RPMI7951 (cell line): ENCODE measurements around the gene DNAJC3. TPM values are rescaled to one million over a fixed set of nuclear protein-coding genes. Genes with fewer than 3 reads are reported as not detected.
A peak's percentile ranks its signal among the peaks of the same experiment; 100 is the strongest.
"Not testable (repeated sequence)": the region's sequence is repeated elsewhere in the genome, so short reads cannot be mapped to it uniquely, and the experiment has no call there.

Experiments
- DNase-seq: peaks from one replicate; pipeline ENCODE4 v3.0.0-alpha.2; 2012; ENCODE audit warnings: low read depth
- total RNA-seq: library from RNA; depleted of rRNA; stranded (reverse); fragments of >200 nt; shearing (Covaris generic); gene quantifications from 2 replicates; pipeline ENCODE4 v1.2.3, GENCODE V29; 2014

DNAJC3 gene
- total RNA-seq, 1 experiment from 2014 or later = 30.0 TPM

DNA sequence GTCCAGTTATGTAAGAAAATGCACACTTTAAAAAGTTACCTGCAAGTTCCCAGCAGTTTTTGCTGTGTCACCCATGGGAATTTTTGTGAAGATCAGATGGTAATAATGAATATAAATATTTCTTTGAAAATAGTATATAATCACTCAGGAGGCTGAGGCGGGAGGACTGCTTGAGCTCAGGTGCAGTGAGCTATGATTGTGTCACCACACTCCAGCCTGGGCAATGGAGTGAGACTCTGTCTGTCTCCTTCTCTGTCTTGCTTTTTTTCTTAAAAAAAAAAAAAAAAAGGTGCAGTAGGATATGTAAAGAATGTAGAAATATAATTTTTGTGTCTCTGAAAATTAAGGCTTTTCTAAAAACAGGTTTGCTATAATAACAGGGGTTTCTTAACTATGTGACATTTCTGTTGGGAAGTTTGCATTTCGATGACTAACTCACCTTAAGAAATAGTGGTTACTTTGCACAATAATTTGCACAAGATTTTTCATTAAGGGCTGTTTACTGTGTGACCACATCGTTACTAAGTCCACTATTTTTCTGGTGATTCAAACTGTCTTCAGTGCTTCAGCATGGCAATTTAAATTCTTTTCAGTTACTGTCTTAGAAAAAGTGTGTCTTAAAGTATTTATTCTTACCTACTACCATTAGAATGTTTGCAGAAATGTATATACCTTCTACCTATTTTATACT lies 37.3 kb downstream of the DNAJC3 start:
- peak; percentile 41 for DNase-seq

DNA sequence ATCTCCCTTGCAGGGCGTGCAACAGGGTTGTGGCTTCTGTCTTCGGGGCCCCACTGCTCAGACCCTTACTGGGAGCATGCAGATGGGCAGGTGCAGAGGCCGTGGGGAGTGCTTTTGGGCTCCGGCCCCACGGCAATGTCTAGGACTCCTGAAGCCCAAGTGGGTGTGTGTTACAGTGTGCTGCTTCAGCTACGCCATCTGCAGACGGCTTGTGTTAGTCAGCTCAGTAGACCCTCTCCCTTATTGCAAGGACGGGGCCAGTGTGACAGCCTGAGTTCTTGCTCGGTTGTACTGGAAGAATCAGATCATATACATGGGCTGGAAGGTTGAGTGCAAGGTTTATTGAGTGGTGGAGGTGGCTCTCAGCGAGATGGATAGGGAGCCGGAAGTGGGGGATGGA lies 39.3 kb downstream of the DNAJC3 start:
- no peak for DNase-seq

DNA sequence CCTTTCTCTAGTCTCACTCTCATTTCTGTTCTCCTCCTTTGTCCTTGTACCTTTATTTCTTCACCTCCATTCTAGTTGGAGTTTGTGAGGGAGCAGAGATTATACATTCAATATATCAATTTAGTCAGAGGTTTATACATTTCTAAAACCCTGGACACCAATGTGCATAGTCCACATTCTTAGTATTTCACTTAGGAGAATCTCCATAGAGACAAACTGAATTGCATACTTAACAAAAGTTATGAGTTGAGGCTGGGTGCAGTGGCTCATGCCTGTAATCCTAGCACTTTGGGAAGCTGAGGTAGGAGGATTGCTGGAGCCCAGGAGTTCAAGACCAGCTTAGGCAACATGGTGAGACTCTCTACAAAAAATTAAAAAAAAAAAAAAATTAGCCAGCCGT lies 45.3 kb downstream of the DNAJC3 start:
- no peak for DNase-seq

DNA sequence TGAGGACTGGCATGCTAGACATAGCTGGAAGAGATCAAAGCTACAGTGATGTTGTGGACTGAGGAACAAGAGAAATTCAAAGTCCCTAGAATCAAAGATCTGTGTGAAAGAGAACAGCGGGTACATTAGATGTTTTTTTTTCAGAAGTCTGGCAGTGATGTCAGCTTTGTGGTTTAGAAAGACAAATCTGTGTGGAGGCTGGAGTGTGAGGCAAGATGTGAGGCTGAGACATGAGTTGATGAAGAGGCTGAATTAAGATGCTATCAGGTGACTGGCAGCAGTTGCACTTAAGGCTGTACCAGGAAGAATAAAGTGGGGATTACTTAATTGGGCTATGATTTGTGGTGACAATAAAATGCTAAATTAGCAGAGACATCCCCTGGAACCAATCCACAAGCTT lies 46.5 kb downstream of the DNAJC3 start:
- DNase-seq = no peak

DNA sequence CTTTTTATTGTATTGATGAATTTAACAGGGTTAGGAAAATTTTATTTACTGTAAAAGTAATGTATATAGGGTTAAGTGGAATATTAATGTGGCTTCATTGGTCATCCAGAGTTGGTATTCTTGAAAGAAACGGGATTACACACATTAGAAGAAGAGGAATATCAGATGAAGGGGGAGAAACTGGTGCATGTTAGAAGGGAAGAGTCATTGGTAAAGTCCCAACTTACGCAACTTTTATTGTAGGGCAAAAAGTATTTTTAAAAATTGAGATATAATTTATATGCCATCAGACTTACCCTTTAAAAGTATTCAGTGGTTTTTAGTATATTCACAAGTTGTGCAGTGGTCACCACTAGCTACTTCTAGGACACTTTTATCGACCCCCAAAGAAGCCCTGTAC lies 47.3 kb downstream of the DNAJC3 start:
- DNase-seq = no peak

DNA sequence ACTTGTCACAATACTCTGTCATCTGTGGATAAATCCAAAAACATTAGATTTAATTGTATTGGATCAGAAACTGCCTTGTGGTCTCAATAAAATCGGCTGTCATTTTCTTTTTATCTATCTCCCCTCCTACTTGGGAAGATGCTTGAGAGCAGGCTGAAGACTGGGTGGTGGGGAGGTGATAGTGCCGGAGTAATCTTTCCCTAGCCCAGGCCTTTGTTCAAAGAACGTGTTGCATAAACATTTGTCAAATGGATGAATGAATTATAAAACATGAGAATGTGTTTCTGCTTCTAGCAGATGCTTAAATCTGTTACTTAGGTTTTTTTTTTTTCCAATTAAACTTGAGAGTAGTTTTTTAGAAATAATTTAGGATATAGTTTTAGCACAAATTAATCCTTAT lies 49.9 kb downstream of the DNAJC3 start:
- DNase-seq = no peak

DNA sequence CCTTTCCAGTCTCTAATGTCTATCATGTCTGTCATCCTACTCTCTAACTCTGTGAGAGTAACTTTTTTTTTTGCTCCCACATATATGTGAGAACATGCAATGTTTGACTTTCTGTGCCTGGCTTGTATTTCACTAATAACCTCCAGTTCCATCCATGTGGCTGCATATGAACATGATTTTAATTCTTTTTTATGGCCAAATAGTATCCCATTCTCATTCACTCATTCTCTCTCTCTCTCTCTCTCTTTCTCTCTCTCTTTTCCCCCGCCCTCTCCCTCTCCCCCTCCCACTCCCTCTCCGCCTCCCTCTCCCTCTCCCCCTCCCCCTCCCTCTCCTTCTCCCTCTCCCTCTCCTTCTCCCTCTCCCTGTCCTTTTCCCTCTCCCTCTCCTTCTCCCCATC lies 52.0 kb downstream of the DNAJC3 start:
- DNase-seq = no peak

DNA sequence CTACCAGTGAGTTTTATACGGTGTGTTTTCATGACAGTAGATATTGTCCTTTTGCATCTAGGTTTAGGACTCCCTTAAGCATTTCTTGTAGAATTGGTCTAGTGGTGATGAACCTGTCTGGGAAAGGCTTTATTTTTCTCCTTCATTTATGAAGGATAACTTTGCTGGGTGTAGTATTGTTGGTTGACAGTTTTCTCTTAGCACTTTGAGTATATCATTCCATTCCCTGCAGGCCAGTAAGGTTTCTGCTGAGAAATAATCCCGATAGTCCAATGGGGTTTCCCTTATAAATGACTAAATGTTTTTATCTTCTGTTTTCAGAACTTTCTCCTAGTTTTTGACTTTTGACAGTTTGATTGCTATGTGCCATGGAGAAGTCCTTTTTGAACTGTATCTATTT lies 57.2 kb downstream of the DNAJC3 start:
- no peak for DNase-seq

DNA sequence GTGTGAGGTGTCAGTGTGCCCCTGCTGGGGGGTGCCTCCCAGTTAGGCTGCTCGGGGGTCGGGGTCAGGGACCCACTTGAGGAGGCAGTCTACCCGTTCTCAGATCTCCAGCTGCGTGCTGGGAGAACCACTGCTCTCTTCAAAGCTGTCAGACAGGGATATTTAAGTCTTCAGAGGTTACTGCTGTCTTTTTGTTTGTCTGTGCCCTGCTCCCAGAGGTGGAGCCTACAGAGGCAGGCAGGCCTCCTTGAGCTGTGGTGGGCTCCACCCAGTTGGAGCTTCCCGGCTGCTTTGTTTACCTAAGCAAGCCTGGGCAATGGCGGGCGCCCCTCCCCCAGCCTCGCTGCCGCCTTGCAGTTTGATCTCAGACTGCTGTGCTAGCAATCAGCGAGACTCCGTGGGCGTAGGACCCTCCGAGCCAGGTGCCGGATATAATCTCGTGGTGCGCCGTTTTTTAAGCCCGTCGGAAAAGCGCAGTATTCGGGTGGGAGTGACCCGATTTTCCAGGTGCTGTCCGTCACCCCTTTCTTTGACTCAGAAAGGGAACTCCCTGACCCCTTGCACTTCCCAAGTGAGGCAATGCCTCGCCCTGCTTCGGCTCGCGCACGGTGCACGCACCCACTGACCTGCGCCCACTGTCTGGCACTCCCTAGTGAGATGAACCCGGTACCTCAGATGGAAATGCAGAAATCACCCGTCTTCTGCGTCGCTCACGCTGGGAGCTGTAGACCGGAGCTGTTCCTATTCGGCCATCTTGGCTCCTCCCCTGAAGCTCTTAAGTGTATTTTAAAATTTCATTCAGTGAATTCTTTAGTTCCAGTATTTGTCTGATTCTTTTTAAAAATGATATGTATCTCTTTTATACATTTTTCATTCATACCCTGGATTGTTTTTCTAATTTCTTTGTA lies 63.4 kb downstream of the DNAJC3 start:
- not testable (repeated sequence) for DNase-seq

DNA sequence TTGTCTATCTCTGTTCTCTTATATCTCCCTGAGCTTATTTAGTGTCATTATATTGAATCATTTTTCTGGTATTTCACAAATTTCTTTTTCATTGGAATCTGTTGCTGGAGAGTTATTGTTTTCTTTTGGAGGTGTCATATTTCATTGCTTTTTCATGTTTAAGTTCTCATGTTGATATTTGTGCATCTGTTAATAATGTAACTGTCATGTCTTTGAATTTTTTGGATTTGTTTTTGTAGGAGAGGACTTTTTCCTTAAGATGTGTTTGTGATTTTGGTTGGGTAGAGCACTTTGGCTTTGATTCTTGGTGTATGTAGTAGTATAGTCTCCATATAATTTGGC lies 64.0 kb downstream of the DNAJC3 start:
- DNase-seq = no peak

DNA sequence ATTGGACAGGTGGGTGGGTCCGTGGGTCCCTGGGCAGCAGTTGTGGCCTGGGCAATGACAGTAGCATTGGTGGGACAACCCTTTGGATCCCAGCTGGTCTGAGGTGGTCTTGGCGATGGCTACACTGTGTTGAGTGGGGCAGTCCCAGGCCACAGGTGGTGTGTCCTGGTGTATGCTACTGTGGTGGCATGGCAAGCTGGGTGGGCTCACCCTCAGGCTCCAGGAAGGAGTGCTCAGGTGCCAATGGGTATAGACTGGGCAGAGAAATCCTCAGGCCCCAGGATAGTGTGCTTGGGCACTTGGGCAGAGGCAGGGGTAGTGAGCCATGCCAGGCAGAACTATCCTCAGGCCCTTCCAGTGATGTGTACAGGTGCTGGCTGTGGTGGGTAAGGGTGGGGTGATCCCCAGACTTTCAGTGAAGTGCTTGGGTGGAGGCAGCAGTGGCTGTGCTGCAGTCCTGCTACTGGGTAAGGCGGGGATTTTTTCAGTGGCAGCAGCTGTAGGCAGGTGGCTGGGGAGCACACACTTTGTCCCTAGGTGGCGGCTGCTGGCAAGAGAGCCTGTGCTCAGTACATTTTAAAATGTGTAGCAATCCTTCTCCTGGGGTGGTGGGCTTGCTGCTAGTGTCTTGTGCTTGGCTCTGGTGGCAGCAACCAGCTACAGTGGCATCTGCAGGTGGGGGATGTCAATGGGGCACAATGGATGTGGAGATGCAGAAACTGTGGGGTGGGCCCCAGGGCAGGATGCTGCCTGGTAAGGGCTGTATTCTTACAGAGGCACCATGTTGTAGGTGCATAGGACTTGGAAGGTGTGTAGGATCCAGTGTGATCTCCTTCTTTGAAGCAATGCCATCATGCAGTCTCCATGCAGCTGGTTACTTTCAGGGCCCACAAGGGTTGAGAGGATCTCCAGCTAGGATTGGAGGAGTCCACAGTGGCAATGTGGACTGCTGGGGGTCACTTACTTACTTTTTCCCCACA lies 64.9 kb downstream of the DNAJC3 start:
- no peak for DNase-seq

DNA sequence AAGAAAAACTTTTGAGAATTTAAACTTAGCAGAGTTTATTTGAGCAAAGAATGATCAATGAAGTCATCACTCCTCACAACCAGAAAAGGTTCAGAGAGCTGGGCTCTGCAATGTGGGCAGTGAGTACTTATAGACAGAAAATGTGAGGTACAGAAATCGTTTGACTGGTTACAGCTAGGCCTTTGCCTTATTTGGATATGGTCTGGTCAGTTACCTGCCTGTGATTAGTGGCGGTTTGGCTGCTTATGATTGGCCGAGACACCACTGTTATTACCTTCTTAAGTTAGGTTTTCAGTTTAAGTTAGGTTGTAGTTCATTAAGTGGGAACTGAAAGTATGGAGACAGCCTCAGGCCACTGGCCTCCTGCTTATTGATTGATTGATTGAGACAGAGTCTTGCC lies 66.3 kb downstream of the DNAJC3 start:
- DNase-seq = no peak

DNA sequence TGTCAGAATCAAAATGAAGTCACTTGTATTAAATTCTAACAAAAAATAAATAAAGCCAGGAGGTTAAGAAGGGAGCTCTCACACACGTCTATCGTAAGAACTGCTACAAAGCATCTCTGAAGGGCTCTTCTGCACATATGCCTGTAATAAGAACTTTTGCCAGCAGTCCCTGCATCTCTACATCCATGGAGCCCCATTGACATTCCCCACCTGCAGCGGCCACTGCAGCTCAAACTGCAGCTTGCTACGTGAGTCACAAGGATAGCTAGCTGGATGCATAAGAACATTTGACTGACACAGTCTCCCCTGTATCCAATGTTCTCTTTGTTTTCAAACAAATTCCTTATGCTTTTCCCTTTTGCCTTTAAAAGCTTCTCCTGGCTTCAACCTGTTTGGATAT lies 68.3 kb downstream of the DNAJC3 start:
- no peak for DNase-seq

DNA sequence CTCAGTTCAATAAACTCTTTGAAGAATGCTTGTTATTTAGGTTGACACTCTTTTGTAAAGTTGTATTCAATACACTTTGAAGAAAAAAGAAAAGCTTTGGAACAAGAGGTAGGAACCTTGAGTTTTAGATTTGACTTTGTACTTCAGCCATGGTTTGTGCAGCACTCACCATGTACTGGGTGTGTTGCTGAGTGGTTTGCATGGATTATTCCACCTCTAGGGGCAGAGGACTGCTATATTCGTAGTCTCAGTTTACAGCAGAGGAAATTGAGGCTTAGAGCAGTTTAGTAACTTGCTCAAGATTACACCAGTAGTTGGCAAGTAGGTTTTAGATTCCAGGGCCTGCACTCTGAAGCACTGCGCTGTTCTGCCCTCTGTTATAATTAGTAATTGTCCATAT lies 68.8 kb downstream of the DNAJC3 start:
- no peak for DNase-seq

DNA sequence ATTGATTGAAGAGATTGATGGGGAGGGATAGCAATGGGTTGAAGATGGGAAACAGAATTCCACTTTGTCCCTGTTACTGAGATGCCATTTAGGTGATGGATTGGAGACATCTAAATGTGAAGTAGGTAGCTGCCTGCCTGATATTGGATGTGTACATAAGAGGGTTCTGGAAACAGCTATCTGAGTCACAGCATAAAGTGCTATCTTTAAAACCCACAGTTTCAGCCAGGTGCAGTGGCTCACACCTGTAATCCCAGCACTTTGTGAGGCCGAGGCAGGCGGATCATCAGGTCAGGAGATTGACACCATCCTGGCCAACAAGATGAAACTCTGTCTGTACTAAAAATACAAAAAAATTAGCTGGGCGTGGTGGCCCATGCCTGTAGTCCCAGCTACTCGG lies 72.6 kb downstream of the DNAJC3 start:
- no peak for DNase-seq

DNA sequence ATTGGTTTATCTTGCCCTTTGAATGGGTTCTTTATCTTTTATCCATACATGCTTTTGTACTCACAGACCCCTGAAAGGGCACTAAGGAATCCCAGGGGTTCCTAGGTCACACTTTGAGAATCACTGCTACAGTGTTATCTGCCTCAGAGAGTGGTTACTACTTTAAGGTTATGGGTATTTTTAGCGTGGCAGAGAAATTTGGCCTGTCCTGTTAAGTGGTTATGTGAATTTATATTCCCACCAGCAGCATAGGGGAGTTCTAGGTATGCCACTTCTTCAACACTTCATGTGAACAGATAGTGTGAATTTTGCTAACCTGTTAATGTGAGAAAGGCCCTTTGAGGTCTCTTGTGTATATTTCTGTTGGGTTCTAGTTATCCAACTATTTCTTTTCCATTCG lies 75.7 kb downstream of the DNAJC3 start:
- DNase-seq = no peak

DNA sequence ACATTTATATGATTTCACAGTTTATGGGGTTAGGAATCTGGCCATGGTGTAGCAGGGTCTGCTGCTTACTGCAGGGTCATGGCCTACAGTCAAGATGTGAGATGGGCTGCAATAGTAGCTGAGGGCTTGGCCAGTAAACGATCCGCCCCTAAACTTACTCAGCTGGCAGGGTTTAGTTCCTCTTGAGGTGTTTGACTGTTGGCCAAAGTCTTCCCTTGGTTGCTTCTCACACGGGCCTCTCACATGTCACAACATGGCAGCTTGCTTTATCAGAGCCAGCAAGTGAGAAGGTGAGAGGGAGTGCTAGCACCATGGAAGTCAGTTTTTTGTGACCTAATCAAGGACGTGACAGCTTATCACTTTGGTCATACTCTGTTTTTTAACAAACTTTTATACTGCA lies 77.1 kb downstream of the DNAJC3 start:
- DNase-seq = no peak

DNA sequence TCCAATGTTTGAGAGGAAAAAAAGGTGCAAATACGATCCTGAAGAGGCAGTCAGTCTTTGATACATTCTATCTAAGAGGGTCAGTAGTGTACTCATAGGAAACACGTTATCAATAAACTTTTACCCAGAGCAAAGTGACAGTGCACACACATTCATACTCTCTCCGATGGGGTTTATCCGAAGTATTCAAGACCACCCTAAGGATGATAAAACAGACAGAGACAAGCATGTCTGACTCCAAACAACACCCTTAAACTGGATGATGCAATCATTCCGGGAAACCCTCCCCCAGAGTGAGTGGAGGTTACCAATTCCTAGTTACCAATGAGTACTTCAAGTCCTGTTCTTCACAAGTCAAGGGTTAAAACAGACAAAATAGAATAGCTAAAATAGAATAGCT lies 79.1 kb downstream of the DNAJC3 start:
- DNase-seq = no peak

DNA sequence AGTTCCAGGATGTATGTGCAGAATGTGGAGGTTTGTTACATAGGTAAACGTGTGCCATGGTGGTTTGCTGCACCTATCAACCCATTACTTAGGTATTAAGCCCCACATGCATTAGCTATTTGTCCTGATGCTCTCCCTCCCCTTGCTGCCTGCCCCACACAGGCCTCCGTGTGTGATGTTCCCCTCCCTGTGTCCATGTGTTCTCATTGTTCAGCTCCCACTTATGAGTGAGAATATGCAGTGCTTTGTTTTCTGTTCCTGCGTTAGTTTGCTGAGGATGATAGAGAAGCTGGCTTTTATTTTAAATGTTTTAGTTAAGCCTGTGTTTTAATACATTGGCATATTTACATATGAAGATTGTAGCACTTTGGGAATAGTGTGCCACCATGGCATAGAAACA lies 85.7 kb downstream of the DNAJC3 start:
- DNase-seq = not testable (repeated sequence)

DNA sequence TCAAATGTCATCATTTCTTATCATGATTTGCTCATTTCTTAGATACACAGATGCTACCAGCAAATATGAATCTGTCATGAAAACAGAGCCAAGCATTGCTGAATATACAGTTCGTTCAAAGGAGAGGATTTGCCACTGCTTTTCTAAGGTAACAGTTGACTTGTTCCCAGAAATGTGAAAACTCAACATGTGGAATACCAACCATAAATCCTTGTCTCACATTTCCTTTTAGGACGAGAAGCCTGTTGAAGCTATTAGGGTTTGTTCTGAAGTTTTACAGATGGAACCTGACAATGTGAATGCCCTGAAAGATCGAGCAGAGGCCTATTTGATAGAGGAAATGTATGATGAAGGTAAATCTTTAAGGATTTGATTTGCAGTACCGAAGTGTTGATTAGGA lies 86.7 kb downstream of the DNAJC3 start:
- DNase-seq = no peak

DNA sequence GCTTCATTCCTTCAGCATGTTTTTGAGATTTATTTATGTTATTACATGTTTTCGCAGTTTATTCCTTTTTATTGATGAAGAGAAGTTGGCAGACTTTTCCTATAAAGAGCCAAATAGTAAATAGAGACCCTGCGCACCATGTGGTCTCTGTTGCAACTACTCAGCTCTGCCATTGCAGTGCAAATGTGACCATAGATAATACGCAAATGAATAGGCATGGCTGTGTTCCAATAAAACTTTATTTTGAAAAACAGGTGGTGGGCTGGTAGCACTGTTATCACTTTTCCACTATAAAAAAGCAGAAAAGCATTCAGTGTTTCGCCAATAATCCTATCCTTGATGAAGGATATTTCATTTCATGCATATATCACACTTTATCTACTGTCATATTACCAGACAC lies 95.0 kb downstream of the DNAJC3 start:
- DNase-seq = no peak

DNA sequence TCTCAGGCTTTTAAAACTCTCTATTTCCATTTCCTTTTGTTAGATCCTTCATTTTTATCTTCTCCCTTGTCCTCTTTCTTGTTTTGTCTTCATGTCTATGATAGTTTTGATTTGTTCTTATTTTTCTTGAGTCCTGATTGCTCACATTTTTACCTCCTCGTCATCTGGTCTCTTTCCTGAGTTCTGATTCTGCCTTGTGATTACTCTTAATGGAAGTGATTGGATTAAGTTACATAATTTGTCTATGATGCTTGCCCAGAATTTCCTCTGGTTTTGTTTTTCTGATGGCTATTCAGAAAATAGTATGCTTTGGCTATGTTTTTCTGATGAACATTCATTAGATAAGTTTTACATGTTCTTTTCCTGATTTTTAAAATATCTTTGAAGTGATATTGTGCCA lies 102.6 kb downstream of the DNAJC3 start:
- no peak for DNase-seq
